GM15510 (cell line): ENCODE data around the gene TMEM171.

Experiments used
- POLR2A ChIP-seq: IDR thresholded peaks from 3 replicates; pipeline ENCODE4 v1.6.1; 2011; ENCODE audit warnings: borderline replicate concordance; ENCODE audit not compliant: insufficient read length; ENCODE audit errors: extremely low read depth

The TMEM171 gene, protein sequence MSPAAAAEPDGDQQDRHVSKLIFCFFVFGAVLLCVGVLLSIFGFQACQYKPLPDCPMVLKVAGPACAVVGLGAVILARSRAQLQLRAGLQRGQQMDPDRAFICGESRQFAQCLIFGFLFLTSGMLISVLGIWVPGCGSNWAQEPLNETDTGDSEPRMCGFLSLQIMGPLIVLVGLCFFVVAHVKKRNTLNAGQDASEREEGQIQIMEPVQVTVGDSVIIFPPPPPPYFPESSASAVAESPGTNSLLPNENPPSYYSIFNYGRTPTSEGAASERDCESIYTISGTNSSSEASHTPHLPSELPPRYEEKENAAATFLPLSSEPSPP

GRCh38 chr5:73120222-73121118 is at the start of gene TMEM171:
TMEM171 (plus strand) TSS chr5:73120575; CDS start chr5:73123374, 2,799 bp downstream.
- TF ChIP-seq POLR2A, result no peak

DNA sequence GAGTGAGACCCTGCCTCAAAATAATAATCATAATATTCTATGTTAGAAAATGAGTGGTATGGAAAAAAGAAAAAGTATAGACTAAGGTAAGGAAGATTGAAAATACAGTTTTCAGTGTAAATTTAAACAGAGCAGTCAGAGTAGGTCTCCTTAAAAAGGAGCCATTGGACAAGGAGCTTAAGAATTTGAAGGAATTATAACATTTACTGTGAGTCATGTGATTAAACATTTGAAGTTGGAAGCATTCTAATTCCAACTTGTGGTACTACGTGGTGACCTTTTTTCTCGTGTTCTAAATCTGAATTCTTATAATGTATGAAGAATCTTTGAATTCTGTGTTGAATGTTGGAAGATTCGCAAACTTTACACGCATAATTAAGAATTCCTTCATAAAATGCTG is 39.3 kb upstream of the TMEM171 start:
- no peak for TF ChIP-seq POLR2A

DNA sequence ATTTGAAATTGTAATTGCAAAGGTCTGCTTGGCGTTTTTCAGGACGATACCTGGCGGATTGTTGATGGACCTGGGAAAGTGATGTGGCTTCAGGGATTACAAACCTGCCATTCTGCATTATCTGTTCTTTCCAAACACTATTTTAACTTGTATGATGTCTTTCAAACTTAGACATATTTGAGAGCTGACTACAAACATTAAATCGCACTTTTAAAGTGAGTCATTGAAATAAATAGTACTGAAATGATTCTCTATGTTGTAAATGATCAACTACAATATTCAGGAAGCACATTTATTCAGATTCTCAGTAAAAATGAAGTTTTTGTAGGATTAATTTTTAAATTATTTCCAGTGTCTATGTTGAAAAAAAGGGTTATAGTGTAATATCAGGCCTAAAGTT is 32.3 kb upstream of the TMEM171 start:
- no peak for TF ChIP-seq POLR2A

- TF ChIP-seq POLR2A, result no peak
Observed at GRCh38 chr5:73093943-73094342, 26.4 kb upstream of the TMEM171 start.

DNA sequence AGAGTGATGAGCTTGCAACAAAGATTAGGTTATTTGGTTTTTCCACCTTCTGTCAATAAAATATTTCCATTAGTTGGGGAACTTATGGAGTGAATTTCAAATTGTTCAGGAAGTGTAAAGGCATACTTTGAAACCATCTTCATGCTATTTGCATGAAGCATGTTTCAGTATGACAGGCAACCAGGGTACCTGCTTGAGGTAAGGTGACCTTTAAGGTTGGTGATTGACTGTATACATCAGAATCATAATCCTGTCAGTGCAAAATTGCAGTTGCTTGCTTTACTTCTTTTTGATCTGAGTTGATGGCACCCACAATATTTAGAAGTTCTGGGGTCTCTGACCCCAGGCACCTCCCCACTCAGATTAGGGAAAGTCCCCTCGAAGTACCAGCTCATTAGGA is 26.0 kb upstream of the TMEM171 start:
- no peak for TF ChIP-seq POLR2A

DNA sequence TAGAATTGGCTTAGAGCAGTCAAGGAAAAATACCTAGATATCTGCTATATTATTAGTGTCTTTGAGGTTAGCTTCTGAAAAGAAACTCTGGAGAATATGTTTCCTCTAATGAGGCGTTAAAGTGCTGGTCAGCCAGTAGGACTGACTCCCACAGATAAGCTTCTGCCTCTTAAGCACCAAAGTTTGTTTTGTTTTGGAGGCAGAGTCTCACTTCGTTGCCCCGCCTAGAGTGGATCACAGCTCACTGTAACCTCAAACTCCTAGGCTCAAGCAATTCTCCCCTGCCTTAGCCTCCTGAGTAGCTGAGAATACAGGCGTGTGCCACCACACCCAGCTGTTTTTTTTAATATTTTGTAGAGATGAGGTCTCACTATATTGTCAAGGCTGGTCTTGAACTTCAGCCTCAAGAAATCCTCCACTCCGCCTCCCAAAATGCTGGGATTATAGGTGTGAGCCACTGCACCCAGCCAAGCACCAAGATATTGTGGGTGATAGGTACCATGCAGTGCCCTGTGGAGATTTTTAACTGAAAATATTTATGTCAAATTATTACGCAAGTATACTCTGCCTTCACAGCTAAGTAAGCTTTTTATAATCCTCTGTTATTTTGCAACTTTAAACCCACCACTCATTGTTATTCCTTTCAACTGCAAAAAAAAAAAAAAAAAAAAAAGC is 24.7 kb upstream of the TMEM171 start:
- no peak for TF ChIP-seq POLR2A

DNA sequence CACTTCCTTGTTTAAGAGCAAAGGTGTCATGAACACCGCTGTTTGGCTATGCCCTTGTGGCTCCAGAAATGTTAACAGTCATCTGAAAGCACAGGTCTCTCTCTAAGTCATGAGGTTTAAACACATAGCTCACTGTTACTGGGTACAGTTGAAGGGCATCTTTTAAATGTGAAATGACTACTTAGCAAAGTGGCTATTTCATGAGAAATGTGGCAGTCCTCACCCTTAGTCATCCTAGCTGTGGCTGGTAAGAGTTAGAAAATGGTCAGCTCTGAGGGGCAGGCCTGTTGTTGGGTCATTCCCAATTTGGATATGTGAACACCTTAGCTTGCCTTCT is 24.2 kb upstream of the TMEM171 start:
- TF ChIP-seq POLR2A, result no peak

DNA sequence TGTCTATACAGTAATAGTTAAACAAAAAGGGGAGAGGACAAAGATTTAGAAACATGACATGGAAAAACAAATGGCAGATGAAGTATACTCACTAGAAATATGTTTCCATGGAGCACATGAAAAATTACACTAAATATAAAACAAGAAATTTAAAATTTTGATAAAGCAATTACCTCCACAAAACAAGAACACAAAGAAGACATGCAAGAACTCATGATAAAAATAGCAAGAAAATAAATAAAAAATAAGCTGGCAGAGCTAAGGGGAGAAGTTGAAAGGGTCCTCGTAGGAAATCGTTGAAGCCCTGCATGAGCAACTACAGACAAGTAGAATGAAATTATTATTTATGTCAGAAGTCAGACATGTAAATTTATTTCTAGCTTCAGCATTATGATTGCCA is 22.6 kb upstream of the TMEM171 start:
- no peak for TF ChIP-seq POLR2A

- no peak for TF ChIP-seq POLR2A
Observed at GRCh38 chr5:73100109-73100508, 20.3 kb upstream of the TMEM171 start.

DNA sequence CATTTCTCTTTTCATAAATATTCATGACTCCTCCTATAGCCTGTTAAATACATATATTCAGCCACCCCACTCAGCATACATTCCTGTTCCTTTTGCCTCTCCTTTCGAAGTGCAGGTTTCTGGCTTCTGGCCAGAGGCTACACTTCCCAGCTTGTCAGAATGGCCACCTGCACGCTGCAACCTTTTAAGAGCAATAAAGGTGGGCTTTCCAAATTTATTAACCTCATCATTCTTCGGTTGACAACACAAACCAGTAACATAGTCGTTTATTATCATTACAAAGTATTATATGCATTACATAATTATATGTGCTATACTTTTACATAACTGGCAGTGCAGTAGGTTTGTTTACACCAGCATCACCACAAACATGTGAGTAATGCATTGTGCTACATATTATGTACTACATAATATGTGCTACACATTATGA is 16.5 kb upstream of the TMEM171 start:
- TF ChIP-seq POLR2A, result no peak

DNA sequence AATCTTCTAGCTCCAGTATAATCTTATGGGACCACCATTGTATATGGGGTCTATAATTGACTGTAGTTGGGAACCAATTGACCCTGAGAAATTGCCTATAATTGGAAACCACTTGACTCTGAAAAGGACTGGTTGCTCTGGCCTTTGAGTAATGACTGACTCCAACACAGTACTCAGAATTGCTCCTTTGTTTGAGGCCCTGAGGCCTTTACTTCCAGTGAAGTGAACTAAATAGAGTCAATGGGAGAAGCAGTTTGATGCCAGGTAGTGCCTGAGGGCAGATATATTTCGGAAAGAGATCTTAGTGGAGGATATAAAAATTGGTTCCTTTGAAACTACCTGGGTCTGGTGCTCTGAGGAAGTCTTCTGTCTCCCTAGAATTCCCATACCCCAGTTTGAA is 16.0 kb upstream of the TMEM171 start:
- no peak for TF ChIP-seq POLR2A

DNA sequence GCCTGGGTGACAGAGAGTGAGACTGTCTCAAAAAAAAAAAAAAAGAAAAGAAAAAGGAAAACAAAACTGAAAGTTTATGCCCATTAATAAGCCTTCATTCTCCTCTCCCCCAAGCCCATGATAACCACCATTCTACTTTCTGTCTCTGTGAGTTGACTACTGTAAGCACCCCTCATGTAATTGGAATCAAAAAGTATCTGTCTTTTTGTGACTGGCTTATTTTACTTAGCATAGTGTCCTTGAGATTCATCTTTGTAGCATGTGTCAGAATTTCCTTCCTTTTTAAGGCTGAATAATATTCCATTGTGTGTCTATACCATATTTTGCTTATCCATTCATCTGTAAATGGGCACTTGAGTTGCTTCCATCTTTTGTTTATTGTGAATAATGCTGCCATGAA is 14.0 kb upstream of the TMEM171 start:
- TF ChIP-seq POLR2A, result no peak

GRCh38 chr5:73110190-73110589 is 10.2 kb upstream of the TMEM171 start:
- TF ChIP-seq POLR2A, result no peak

- TF ChIP-seq POLR2A, result no peak
Observed at GRCh38 chr5:73111536-73111935, 8.8 kb upstream of the TMEM171 start.

- TF ChIP-seq POLR2A, result no peak
Observed at GRCh38 chr5:73112359-73112758, 8.0 kb upstream of the TMEM171 start.

- no peak for TF ChIP-seq POLR2A
Observed at GRCh38 chr5:73114044-73114688, 6.2 kb upstream of the TMEM171 start.
